Measurements from ENCODE around the gene SLC12A4.

Gene SLC12A4

DNA sequence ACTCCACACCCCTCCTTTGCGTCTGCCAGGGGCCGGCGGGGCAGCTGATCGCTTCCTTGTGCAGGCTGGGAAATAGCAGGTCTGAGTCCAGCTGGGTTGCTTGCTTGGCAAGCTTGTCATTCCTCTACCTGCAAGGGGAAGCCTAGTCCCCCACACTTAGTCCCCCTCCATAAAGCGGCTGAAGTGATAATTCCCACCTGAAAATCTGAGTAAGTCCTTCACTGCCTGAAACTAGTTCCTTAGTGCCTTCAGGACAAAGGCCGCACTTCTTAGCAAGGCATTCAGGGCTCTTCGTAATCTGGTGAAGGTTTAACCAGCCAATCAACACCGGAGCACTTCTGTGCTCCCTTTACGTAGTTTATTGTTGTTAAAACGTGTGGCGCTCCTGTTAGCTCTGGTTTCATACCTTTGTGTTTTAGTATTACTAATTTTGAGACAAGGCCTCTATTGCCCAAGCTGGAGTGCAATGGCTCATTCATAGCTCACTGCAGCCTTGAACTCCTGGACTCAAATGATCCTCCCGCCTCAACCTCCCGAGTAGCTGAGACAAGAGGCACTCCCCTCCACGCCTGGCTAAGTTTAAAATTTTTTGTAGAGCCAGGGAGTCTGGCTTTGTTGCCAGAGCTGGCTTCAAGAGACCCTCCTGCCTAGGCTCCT is 74.6 kb downstream of the SLC12A4 start:
- in situ Hi-C loops (cut with MboI; ENCODE audit: low sequenced_read_pairs, unreplicated experiment), result no loop called here
- DNase-seq (ENCODE audit: low spot score), result no peak
- TF ChIP-seq CTCF (IDR thresholded peaks at IDR 0.05; ENCODE audit: borderline replicate concordance, control extremely low read depth, extremely low read depth, insufficient read depth, missing control alignments), result no peak
